Loucy (cell line): Measurements from ENCODE around the gene DENND6A.

Experiments
- H2AFZ ChIP-seq: fragments of 200-600 bp; sonication (generic); 2 replicates; pipeline ENCODE4 v1.6.0; 2016; ENCODE audit warnings: antibody characterized with exemption, mild to moderate bottlenecking, low read length, moderate library complexity
- H3F3A ChIP-seq: fragments of 200-600 bp; 2 replicates; pipeline ENCODE4 v1.6.0; 2016; ENCODE audit warnings: antibody characterized with exemption, low read depth, mild to moderate bottlenecking
- H3K27me3 ChIP-seq: fragments of 200-600 bp; sonication (generic); 2 replicates; pipeline ENCODE4 v1.6.1; 2014; ENCODE audit warnings: low read length, mild to moderate bottlenecking; ENCODE audit not compliant: insufficient read depth, poor library complexity, severe bottlenecking
- H3K36me3 ChIP-seq: fragments of 200-600 bp; sonication (generic); 2 replicates; pipeline ENCODE4 v1.6.1; 2016; ENCODE audit warnings: low read length; ENCODE audit not compliant: insufficient read depth
- H3K4me1 ChIP-seq: fragments of 200-600 bp; sonication (generic); 2 replicates; pipeline ENCODE4 v1.5.1; 2014; ENCODE audit warnings: low read length, mild to moderate bottlenecking; ENCODE audit not compliant: insufficient read depth, poor library complexity, severe bottlenecking
- H3K4me2 ChIP-seq: fragments of 200-600 bp; sonication (generic); 2 replicates; pipeline ENCODE4 v1.6.0; 2014; ENCODE audit warnings: antibody characterized with exemption, low read length, low read depth, mild to moderate bottlenecking; ENCODE audit not compliant: poor library complexity, severe bottlenecking
- H3K4me3 ChIP-seq: fragments of 200-600 bp; sonication (generic); 2 replicates; pipeline ENCODE4 v1.5.1; 2014; ENCODE audit warnings: low read length, mild to moderate bottlenecking, mixed read lengths; ENCODE audit not compliant: poor library complexity, severe bottlenecking
- H3K79me2 ChIP-seq: fragments of 200-600 bp; sonication (generic); 2 replicates; pipeline ENCODE4 v1.6.1; 2014; ENCODE audit warnings: low read length; ENCODE audit not compliant: insufficient read depth
- H3K9ac ChIP-seq: fragments of 200-600 bp; sonication (generic); 2 replicates; pipeline ENCODE4 v1.6.0; 2014; ENCODE audit warnings: mild to moderate bottlenecking, low read depth, low read length, moderate library complexity; ENCODE audit not compliant: poor library complexity, severe bottlenecking
- H3K9me2 ChIP-seq: fragments of 200-600 bp; sonication (generic); replicated peaks from 2 replicates; pipeline ENCODE4 v1.6.1; 2016; ENCODE audit warnings: low read depth, low read length, mixed read lengths
- H3K9me3 ChIP-seq: fragments of 200-600 bp; sonication (generic); 2 replicates; pipeline ENCODE4 v1.6.1; 2014; ENCODE audit warnings: mild to moderate bottlenecking, antibody characterized with exemption, low read length, low read depth; ENCODE audit not compliant: insufficient read depth
- H4K20me1 ChIP-seq: fragments of 200-600 bp; sonication (generic); 2 replicates; pipeline ENCODE4 v1.6.0; 2014; ENCODE audit warnings: antibody characterized with exemption, low read length, mild to moderate bottlenecking; ENCODE audit not compliant: insufficient read depth, poor library complexity, severe bottlenecking
- EZH2phosphoT487 ChIP-seq: fragments of 200-600 bp; IDR thresholded peaks from 2 replicates; pipeline ENCODE4 v1.6.1; 2018; ENCODE audit warnings: antibody characterized with exemption, mild to moderate bottlenecking, moderate library complexity, borderline replicate concordance
- TF ChIP-seq, protein P1 (sequence below): fragments of 200-600 bp; sonication (generic); conservative IDR thresholded peaks from 2 replicates; pipeline ENCODE4 v1.5.1; 2014; ENCODE audit warnings: mild to moderate bottlenecking, antibody characterized with exemption, low read length

DENND6A gene

DNA sequence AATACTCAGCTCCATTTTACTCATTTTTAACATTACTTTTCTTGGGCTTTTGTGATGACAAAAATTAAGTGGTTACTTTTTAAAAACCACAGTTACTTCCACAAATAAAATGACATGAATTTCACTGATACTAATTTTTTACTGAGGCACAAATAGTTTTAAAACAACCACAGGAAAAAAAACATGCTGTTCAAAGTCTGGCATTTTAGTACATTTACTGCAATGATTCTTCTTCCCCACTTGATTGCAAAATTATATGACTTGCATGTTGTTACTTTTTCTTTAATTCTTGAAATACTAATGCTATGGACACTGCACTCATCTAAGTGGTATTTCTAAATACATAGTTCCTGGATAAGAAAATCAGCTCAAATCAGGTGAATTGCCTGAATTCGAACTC lies 38.4 kb upstream of the DENND6A start:
- H2AFZ ChIP-seq: no peak overlapping the region
- no peaks in the 10 kb centered on the region for H3F3A ChIP-seq
- H3K36me3 ChIP-seq: no peaks in the 10 kb centered on the region
- no peaks in the 10 kb centered on the region for H3K27me3 ChIP-seq
- no peaks in the 10 kb centered on the region for H3K4me1 ChIP-seq
- no peak for TF ChIP-seq EZH2phosphoT487
- TF ChIP-seq, protein P1, sequence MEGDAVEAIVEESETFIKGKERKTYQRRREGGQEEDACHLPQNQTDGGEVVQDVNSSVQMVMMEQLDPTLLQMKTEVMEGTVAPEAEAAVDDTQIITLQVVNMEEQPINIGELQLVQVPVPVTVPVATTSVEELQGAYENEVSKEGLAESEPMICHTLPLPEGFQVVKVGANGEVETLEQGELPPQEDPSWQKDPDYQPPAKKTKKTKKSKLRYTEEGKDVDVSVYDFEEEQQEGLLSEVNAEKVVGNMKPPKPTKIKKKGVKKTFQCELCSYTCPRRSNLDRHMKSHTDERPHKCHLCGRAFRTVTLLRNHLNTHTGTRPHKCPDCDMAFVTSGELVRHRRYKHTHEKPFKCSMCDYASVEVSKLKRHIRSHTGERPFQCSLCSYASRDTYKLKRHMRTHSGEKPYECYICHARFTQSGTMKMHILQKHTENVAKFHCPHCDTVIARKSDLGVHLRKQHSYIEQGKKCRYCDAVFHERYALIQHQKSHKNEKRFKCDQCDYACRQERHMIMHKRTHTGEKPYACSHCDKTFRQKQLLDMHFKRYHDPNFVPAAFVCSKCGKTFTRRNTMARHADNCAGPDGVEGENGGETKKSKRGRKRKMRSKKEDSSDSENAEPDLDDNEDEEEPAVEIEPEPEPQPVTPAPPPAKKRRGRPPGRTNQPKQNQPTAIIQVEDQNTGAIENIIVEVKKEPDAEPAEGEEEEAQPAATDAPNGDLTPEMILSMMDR: no peak
- H3K9me3 ChIP-seq: no peaks in the 10 kb centered on the region
- H3K4me2 ChIP-seq: no peak overlapping the region
- no peaks in the 10 kb centered on the region for H3K9me2 ChIP-seq
- H4K20me1 ChIP-seq: no peaks in the 10 kb centered on the region
- no peak overlapping the region for H3K4me3 ChIP-seq
- no peaks in the 10 kb centered on the region for H3K79me2 ChIP-seq
- no peak overlapping the region for H3K9ac ChIP-seq

DNA sequence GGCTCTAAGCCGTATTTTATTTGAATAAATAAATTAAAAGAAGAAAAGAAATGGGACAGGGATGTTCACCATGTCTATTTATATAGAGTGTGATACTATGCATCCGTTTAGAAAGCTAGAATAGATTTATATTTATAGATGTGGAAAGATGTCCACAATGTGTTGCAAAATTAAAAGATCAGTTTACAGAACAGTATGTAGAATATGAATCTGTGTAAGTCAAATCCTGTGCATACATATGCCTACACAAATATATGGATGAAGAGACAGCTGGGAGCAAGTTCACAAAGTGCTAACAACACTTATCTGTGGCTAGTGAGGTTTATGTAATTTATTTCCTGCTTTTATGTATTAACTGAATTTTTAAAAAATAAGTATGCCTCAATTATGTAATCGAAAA lies 37.8 kb upstream of the DENND6A start:
- Histone ChIP-seq H3K9ac (no peak overlapping the region), H3K4me3 (no peak overlapping the region), H3K9me2 (no peaks in the 10 kb centered on the region), H3K4me2 (no peak overlapping the region), H3K79me2 (no peaks in the 10 kb centered on the region), H2AFZ (no peak overlapping the region), H3K36me3 (no peaks in the 10 kb centered on the region), H3F3A (no peaks in the 10 kb centered on the region), H3K27me3 (no peaks in the 10 kb centered on the region), H3K4me1 (no peaks in the 10 kb centered on the region), H3K9me3 (no peaks in the 10 kb centered on the region), H4K20me1 (no peaks in the 10 kb centered on the region)
- TF ChIP-seq, protein P1: no peak
- no peak for TF ChIP-seq EZH2phosphoT487

- TF ChIP-seq EZH2phosphoT487: no peak
- TF ChIP-seq, protein P1: no peak
- H3K9ac ChIP-seq: no peak overlapping the region
- H3K27me3 ChIP-seq: no peaks in the 10 kb centered on the region
- no peaks in the 10 kb centered on the region for H3K4me1 ChIP-seq
- no peak overlapping the region for H2AFZ ChIP-seq
- H3K4me2 ChIP-seq: no peak overlapping the region
- no peaks in the 10 kb centered on the region for H3K9me2 ChIP-seq
- no peaks in the 10 kb centered on the region for H3K79me2 ChIP-seq
- H4K20me1 ChIP-seq: no peaks in the 10 kb centered on the region
- H3K4me3 ChIP-seq: no peak overlapping the region
- no peaks in the 10 kb centered on the region for H3K36me3 ChIP-seq
- H3F3A ChIP-seq: no peaks in the 10 kb centered on the region
- H3K9me3 ChIP-seq: no peaks in the 10 kb centered on the region
These were observed 36.6 kb upstream of the DENND6A start for GRCh38 chr3:57729334-57730045.
